IPS-NIHi11 (cell line): ENCODE data around the gene DUS2.
"Not testable (repeated sequence)": the region's sequence is repeated elsewhere in the genome, so short reads cannot be mapped to it uniquely, and the experiment has no call there.

Source experiments
- DNase-seq: peaks from one replicate; pipeline ENCODE4 v3.0.0; 2012; ENCODE audit warnings: mixed read lengths, low spot score

DUS2 gene

GRCh38 chr16:67998779-67999688 lies 24.1 kb upstream of the DUS2 start, which contains the start of gene DPEP2:
Gene DPEP2 (minus strand): TSS chr16:67999484. CDS start chr16:67993212, 6,272 bp downstream.
- not testable (repeated sequence) for DNase-seq

- no peak for DNase-seq
These were observed 23.1 kb upstream of the DUS2 start for GRCh38 chr16:67999985-68000384.

- DNase-seq: no peak
These were observed 22.6 kb upstream of the DUS2 start for GRCh38 chr16:68000450-68000849.

- DNase-seq: no peak
These were observed 20.1 kb upstream of the DUS2 start for GRCh38 chr16:68003031-68003430.

GRCh38 chr16:68005211-68005610 lies 17.9 kb upstream of the DUS2 start:
- no peak for DNase-seq

GRCh38 chr16:68005786-68006286 lies 17.2 kb upstream of the DUS2 start:
- no peak for DNase-seq

GRCh38 chr16:68009157-68009735 lies 13.8 kb upstream of the DUS2 start:
- DNase-seq: peak; percentile 51

- not testable (repeated sequence) for DNase-seq
These were observed 13.2 kb upstream of the DUS2 start for GRCh38 chr16:68009872-68010271.

- no peak for DNase-seq
These were observed 9.6 kb upstream of the DUS2 start for GRCh38 chr16:68013440-68013839.

GRCh38 chr16:68015681-68016080 lies 7.4 kb upstream of the DUS2 start, which contains the start of gene DPEP2NB:
Gene DPEP2NB (minus strand): TSS chr16:68015911. CDS start chr16:68015770, 141 bp downstream.
- DNase-seq: no peak

- no peak for DNase-seq
These were observed 3.9 kb upstream of the DUS2 start for GRCh38 chr16:68019167-68019680.

- no peak for DNase-seq
These were observed 1.6 kb upstream of the DUS2 start for GRCh38 chr16:68021490-68021889.

GRCh38 chr16:68022278-68022727 lies 781 bp upstream of the DUS2 start:
- DNase-seq: no peak

- DNase-seq: no peak
These were observed 5.9 kb downstream of the DUS2 start for GRCh38 chr16:68028996-68029395.

GRCh38 chr16:68030108-68030507 lies 7.0 kb downstream of the DUS2 start:
- DNase-seq: not testable (repeated sequence)

GRCh38 chr16:68031951-68032350 lies 8.9 kb downstream of the DUS2 start:
- no peak for DNase-seq

GRCh38 chr16:68033101-68033500 lies 10.0 kb downstream of the DUS2 start:
- no peak for DNase-seq

GRCh38 chr16:68035227-68035626 lies 12.1 kb downstream of the DUS2 start:
- no peak for DNase-seq

GRCh38 chr16:68037841-68038597 lies 14.9 kb downstream of the DUS2 start:
- no peak for DNase-seq

- DNase-seq: peak; percentile 92
These were observed 17.6 kb downstream of the DUS2 start for GRCh38 chr16:68040506-68041288.

GRCh38 chr16:68041783-68042182 lies 18.7 kb downstream of the DUS2 start:
- DNase-seq: no peak
